Measurements from ENCODE around the gene KCTD19.

The KCTD19 gene

DNA sequence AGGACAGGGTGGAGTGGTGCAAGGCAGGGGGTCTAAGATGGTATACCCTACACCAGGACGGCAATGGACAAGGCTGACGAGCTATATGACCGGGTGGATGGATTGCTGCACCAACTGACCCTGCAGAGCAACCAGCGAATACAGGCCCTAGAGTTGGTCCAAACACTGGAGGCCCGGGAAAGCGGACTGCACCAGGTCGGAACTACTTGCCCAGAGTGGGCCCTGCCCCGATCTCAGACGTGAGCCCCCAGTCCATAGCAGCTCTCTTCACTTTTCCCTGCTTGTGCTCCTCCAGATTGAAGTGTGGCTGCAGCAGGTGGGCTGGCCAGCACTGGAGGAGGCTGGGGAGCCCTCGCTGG is 44.1 kb downstream of the KCTD19 start:
- no peak for DNase-seq

DNA sequence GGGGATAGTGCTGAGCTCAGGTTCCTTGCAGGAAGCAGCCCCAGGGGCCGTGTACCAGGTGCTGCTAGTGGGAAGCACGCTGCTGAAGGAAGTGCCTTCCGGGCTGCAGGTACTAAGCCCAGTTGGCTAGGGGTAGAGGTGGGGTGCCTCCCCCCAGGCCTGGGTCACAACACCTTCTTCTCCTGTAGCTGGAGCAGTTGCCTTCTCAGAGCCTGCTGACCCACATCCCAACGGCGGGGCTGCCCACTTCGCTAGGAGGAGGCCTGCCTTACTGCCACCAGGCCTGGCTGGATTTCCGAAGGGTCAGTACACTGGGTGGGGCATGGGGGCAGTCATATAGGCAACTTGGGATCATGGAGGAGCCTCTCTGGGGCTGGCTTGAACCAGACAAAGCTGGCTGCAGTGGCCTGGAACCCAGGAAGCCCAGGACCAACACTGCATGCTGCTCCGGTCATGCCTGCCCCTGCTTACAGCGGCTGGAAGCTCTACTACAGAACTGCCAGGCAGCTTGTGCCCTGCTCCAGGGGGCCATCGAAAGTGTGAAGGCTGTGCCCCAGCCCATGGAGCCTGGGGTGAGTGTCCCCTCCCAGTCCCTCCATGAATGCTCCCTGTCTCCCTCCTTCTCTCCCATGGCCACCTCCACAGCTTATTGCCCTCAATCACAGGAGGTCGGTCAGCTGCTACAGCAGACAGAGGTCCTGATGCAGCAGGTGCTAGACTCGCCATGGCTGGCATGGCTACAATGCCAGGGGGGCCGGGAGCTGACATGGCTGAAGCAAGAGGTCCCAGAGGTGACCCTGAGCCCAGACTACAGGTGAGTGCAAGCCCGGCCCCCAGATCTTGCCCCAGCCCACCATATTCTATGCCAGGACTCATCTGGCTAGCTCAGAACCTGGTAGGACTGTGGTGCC is 44.8 kb downstream of the KCTD19 start:
- no peak for DNase-seq

DNA sequence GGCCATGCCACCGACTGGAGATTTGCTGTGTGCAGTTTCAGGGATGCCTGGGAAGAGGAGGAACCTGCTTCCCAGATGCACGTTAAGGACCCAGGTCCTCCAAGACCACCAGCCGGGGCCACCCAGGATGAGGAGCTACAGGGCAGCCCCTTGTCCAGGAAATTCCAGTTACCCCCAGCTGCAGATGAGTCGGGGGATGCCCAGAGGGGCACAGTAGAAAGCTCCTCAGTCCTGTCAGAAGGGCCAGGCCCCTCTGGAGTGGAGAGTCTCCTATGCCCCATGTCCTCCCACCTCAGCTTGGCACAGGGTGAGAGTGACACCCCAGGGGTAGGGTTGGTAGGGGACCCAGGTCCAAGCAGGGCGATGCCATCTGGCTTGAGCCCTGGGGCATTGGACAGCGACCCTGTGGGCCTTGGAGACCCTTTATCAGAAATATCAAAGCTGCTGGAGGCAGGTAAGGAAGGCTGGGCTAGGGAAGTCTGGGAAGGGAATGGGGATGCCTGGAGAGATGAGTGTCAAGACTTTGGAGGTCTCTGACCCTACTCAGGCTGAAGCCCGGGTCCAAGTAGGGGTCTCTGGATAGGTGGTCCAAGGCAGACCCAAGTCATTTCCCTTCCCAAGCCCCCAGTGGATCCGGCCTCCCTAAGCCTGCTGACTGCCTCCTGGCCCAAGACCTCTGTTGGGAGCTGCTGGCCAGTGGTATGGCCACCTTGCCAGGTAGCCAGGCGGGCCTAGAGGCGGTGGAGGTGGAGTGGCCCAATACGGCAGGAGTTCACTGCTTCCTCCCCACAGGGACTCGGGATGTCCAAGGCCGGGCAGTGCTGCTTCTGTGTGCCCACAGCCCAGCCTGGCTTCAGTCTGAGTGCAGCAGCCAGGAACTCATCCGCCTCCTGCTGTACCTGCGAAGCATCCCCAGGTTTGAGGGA is 46.2 kb downstream of the KCTD19 start:
- DNase-seq, result no peak

DNA sequence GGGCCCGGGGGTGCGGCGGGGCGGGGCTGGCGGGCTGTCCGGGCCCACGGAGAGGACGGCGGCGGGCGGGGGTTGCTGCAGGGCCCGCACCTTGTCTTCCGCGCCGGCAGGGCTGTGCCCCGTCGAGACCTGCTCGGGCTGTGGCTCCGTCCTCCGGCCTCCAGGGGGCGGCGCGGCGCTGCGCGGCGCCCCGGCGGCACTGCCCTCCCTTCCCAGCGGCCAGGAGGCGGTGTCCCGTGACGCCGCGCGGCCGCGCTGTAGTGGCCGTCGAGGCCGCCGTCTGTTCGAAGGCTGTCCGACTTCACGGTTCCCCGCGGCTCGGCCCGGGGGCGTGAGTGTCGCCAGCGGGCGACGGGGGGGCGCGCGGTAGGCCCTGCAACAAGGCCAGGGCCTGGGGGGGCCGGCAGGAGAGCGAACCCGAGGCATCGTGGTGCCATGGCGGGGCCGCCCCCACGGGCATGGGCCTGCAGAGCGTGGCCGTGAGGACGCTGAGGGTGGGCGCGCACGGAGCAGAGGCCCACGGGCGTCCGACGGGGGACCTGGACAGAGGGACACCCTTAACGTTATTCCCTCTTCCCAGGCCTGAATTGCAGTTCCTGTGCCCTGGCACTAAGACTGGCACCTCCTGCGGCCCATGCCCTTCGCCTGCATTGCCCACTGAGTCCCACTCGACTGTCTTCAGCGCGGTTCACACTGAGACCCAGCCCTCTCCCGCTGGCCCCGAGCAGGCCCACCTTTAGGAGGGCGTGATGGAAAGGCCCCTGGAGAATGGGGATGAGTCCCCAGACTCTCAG is 47.0 kb downstream of the KCTD19 start, which contains the start of gene PLEKHG4:
PLEKHG4 (plus strand) TSS at position 237 of the 794 bp plus-strand sequence; CDS start at position 750, 513 bp downstream.
- DNase-seq, result peak; percentile 80 to 85

DNA sequence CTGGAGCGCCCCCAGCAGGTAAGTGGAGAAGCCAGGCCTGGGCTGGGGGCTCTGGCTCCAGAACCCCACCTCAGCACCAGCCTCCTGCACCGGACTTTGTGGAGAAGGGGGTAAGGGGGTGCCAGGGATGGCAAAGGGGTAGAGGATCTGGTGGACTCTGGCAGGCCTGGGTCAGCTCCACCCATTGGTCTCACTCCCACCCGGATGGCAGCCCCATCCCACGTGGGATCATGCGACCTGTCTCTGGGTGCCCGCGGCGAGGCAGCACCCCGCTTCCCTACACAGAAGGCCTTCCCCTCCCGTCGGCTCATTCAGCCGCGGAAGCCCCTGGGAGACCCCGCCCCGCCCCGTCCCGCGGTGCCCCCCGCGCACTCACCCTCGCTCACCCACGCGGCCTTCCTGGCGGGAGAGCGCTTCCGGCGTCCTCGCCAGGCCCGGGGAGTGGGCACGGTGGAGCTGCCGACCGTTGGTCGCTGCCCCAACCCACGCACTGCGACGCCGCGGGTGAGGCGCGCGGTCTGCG is 47.7 kb downstream of the KCTD19 start:
- DNase-seq, result peak; percentile 48

DNA sequence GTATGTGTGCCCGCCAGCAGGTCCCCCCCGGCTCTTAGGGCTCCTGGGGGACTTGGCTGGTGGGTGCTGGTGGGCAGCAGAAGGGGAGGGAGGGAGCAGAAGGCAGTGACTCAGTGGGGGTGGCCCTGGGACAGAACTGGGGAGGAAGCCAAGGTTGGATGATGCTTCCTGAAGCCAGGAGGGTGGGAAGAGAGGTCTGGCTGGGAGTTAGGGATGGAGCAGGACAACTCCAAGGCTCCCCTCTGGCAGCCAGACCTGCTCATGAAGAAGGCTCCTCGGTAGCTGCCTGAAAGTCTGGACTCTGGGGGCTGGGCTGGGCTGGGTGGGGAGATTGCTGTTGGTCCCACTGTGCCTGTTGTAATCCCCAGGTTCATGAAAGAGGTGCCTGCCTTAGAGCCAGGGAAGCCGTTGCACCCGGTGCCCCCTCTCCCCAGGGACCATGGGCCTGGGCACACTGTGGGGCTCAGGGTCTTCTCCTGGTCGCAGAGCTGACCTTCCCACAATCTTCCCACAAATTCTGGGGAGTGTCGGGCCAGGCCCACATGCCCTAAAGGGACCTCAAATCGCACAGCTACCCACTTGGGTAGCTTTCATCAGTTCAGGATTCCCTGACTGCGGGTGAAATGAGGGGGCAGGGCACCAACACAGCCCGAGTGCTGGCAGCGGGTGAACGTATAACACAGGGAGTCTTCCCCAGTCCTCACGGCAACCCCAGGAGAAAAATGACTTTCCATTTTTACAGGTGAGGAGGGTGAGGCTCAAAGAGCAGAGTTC is 48.4 kb downstream of the KCTD19 start:
- DNase-seq, result no peak

DNA sequence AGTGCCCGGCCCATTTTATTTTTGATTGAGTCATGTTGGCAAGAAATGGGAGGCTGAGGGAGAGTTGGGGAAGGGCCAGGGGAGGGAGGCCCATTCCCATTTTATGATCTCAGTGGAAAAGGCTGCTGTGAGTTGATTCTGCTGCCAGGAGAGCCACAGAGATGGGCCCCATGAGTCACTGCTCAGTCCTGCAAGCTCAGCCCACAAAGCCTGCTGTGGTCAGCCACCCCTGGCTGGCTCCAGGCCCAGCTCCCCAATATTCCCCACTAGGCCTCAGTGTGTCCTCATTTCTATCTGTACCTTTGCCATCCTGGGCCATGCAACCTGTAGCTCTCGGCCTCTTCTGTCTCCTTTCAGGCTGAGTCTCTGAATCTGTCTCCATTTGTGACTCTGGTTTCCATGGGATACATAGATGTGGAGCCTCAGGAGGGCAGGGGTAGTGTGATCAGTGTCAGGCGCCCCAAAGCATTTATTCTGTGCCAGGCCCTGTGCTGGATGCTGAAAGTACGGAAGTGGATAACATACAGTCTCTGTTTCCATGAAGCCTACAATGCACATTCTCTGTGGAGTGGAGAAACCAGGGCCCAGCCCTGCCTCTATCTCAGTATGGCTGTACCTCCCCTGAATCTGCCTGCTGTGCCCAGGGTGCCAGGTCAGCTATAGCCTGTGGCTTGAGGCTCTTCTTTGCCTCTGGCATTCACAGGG is 49.1 kb downstream of the KCTD19 start:
- DNase-seq, result peak in 1 of 2 donors; percentile 15

DNA sequence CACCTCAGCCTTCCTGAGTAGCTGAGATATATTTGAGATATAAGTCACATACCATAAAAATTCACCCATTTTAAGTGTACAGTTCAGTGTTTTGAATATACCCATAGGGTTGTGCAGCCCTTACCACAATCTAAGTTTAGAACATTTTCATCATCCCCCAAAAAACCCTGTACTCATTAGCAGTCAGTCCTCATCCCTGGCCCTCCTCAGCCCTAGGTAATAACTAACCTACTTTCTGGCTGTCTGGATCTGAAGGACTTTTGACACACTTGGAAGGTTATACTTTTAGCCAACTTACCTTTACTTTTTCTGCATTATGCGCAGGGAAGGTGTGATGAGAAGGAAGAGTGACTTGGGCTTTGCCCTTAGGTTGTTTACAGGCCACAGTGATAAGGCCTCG is 51.2 kb downstream of the KCTD19 start:
- no peak for DNase-seq

DNA sequence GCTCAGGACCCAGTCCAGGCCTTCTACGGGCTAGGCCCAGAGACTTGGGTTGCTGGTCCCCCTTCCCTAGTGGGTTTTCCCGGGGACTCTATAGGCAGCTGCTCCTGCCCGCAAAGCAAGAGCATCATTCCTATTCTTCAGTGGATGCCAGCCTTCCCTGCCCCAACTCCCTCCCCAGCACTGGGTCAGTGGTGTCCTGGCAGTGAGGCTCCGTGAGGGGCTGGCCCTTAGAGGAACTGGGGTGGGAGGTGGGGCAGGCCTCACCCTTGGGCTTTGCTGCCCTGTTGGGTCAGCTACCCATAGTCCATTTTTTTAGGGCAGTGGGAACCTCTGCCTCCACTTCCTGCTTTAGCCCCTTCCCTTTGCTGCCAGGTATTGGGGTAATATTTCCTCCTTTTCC is 55.1 kb downstream of the KCTD19 start:
- DNase-seq, result no peak

DNA sequence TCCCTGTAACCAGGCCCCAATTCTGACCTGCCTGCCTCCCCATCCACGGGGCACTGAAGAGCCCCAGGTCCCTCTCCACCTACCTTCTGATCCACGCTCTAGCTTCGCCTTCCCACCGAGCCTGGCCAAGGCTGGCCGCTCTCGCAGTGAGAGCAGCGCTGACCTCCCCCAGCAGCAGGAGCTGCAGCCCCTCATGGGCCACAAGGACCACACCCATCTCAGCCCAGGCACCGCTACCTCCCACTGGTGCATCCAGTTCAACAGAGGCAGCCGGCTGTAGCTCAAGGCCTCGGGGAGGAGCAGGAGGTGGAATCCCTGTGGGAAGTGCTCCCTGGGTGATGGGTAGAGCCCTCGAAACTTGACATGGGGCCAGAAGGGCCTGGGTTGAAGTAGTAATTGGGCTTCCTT is 55.6 kb downstream of the KCTD19 start:
- no peak for DNase-seq

DNA sequence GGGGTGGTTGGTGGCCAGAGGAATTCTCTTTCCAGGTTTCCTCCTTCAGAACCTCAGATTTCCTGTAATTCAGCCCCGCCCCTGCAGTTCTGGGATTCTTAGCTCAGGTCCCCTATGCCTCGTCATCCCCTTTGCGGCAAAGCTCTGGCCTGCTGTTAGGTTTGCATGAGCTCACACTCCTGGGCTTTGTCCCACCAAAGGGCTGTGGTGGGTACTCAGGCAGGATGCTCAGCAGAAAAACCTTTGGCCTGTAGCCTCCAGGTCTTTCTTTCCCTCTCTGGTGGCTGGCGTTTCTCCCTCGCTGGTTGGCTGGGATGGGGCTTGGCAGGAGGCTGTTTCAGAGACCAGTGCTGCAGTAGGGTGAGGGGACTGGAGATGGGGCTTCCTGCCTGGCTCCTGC is 56.8 kb downstream of the KCTD19 start:
- no peak for DNase-seq

DNA sequence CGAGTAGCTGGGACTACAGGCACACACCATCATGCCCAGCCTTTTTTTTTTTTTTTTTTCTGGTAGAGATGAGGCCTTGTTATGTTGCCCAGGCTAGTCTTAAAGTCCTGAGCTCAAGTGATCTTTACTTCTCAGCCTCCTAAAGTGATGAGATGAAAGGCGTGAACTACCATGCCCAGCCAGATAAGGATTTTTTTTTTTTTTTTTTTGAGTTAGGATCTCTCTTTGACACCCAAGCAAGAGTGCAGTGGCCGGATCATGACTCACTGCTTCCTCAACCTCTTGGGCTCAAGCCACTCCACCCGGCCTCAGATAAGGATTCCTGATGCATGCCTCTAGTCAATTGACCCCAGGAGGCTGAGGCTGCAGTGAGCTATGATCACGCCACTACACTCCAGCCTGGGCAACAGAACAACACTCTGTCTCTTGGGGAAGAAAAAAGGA is 58.4 kb downstream of the KCTD19 start:
- DNase-seq, result no peak

DNA sequence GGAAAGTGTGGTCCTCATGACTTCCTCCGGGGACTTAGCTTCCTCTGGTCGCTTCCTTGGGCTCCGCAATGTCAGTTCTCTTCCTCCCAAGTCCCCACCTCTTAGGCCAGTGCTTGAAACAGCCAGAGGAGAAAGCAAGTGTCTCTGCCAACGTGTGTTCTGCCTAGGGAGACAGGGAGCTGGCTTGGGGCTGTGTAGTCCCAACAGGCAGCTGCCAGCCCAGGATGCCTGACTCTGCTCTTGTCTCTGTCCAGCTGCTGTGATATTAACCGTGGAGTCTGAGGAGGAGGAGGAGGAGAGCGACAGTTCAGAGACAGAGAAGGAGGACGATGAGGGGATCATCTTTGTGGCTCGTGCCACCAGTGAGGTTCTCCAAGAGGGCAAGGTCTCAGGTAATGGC is 60.7 kb downstream of the KCTD19 start:
- DNase-seq, result no peak

DNA sequence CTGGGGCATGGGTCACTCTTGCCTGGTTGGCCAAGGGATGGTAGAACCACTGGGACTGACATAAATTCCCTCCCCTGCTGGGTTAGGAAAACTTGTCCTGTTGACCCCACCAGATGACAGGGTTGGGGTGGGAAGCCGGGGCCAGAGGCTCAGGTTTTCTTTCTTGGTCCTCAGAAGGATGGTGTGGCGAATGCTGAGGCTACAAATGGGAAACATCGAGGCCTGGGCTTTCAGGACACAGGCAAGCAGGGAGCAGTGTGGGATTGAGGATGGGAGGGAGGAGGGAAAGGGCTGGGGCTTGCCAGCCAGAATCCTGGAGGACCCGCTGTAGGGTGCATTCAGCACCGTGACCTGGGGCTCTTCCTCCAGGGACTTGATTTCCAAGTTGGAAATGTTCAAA is 61.7 kb downstream of the KCTD19 start:
- DNase-seq, result no peak

DNA sequence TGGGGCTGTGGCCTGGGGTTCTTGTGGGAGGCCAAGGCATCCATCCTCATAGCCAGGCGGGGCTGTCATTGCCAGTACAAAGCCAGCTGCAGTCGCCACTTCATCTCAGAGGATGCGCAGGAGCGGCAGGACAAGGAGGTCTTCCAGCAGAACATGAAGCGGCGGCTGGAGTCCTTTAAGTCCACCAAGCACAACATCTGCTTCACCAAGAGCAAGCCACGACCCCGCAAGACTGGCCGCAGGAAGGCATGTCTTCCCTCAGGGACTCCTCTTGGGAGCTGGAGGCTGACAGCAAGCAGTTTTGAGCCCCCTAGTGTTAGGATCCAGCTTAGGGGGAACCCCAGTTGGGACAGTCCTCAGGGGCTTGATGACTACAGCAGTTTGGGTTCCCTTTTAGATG is 62.3 kb downstream of the KCTD19 start:
- no peak for DNase-seq

DNA sequence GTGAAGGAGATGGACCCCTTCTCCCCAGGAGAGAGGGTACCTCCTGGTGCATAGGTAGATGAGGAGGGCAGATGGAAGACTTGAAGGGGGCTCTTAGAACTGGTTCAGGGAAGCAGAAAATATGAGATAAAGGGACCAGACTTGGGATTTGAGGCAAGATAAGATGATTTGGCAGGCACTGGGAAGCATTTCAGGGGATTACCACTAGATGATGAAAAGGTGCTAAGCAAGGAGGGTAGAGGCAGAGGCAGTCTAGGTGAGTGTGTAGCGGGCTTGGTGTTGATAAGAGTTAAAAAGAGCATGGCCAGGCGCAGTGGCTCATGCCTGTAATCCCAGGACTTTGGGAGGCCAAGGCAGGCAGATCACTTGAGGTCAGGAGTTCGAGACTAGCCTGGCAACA is 63.3 kb downstream of the KCTD19 start:
- no peak for DNase-seq

DNA sequence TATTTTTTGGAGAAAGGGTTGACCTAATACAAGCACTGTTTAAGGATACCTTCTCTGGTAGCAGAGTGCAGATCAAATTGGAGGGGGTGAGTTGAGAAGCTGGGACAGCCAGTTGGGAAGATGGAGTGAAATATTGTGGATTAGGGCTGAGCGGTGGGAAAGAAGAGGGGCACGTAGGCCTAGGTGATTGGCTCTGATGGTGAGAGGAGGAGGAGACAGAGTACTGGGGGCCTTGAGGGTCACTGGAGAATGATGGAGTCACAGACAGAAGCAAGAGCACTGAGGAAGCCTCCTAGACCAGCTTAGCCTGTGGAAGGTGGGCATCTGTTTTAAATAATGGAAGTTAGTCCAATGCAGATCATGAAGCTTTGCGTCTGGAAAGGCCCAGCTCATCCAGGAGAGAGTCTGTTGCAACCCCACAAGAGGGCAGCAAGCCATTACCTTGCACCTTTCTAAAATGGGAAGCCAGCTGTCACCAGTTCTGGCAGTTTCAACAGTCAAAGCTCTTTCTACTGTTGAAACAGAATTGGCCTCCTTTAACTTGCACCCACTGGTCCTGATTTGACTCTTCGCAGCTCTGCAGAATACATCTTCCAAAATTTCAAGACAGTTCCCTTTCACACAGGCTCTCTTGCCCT is 66.0 kb downstream of the KCTD19 start:
- no peak for DNase-seq

DNA sequence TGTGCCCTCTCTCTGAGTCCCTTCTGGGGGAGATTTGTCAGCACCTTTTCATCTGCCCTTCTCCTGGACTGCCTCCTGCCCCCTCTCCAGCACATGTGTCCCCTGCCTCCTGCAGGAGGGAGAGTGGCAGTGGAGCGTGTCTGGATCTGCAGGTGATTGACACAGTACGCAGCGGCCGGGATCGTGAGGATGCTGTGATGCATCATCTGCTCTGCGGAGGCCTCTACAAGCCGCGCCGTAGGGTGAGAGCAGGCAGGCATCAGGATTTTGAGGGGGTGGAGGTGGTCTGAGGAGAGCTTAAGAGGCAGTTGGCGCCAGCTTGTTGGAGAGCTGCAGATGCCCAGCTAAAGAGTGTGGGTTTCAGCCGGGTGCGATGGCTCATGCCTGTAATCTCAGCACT is 66.8 kb downstream of the KCTD19 start:
- DNase-seq, result no peak

DNA sequence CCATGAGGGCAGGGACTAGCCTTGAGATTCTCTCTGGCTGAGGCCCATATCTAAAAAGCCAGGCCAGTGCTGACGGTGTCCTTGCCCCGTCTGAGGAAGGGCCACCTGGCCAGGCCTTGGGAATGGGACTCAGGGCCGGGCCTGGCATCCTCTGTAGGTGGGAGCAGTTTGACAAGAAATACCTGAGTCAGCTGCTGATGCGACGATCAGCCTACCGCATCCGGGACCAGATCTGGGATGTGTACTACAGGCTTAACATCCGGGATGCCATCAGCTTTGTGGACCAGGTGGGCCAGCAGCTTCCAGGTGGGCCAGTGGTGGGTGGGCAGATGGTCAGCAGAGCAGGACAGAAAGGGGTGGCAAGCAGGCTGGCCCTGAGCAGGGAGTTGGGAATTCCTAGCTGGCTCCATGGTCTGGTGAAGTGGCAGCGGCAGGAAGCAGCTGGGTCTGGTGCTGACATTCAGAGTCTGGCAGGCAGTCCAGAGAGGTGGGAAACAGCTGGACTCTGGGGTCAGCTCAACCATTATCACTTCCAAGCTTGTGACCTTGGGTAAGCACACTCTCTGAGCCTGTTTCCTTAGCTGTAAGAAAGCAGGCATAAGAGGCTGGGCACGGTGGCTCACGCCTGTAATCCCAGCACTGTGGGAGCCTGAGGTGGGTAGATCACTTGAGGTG is 68.2 kb downstream of the KCTD19 start:
- no peak for DNase-seq

Data from stimulated activated CD4-positive, alpha-beta T cell treated with anti-CD3 and anti-CD28 coated beads, Interleukin-2, amount 100 ng/mL, for 48 hours (primary cell).